HepG2 (cell line): ENCODE results near the gene PSMG3. TPM values are rescaled to one million over a fixed set of nuclear protein-coding genes. Genes with fewer than 3 reads are reported as not detected.

ENCODE experiments used
- GMEB1 ChIP-seq: sonication (generic); formaldehyde crosslinking; IDR thresholded peaks from 2 replicates; pipeline ENCODE4 v1.5.1; 2020; ENCODE audit warnings: missing genetic modification reagents, mild to moderate bottlenecking, borderline replicate concordance
- HNRNPLL ChIP-seq: fragments of 200-400 bp; formaldehyde crosslinking; IDR thresholded peaks from 2 replicates; pipeline ENCODE4 v1.6.1; 2017; ENCODE audit warnings: mild to moderate bottlenecking, low read depth, low read length; ENCODE audit not compliant: poor library complexity, severe bottlenecking
- KDM4B ChIP-seq: sonication (generic); formaldehyde crosslinking; IDR thresholded peaks from 2 replicates; pipeline ENCODE4 v1.4.0; 2020; ENCODE audit warnings: missing genetic modification reagents
- KLF12 ChIP-seq: sonication (generic); formaldehyde crosslinking; IDR thresholded peaks from 2 replicates; pipeline ENCODE4 v1.4.0; 2020; ENCODE audit warnings: missing genetic modification reagents, borderline replicate concordance
- NR3C1 ChIP-seq: sonication (generic); formaldehyde crosslinking; IDR thresholded peaks from 2 replicates; pipeline ENCODE4 v1.4.0; 2020; ENCODE audit warnings: missing genetic modification reagents
- POGZ ChIP-seq: sonication (generic); formaldehyde crosslinking; IDR thresholded peaks from 2 replicates; pipeline ENCODE4 v1.4.0; 2020; ENCODE audit warnings: mild to moderate bottlenecking, missing genetic modification reagents
- POLR2AphosphoS5 ChIP-seq: IDR thresholded peaks from 2 replicates; pipeline ENCODE4 v1.6.1; 2012; ENCODE audit warnings: low read depth, low read length
- SAP130 ChIP-seq: IDR thresholded peaks from 2 replicates; pipeline ENCODE4 v1.6.1; 2016; ENCODE audit warnings: low read depth
- SKI ChIP-seq: fragments of 450-650 bp; IDR thresholded peaks from one replicate; pipeline ENCODE4 v1.6.1; 2018; ENCODE audit warnings: mild to moderate bottlenecking; ENCODE audit not compliant: partially characterized antibody
- TP53 ChIP-seq: sonication (generic); formaldehyde crosslinking; conservative IDR thresholded peaks from 2 replicates; pipeline ENCODE4 v1.4.0; 2020; ENCODE audit warnings: missing genetic modification reagents
- ZNF350 ChIP-seq: sonication (generic); formaldehyde crosslinking; IDR thresholded peaks from 2 replicates; pipeline ENCODE4 v1.4.0; 2020; ENCODE audit warnings: mild to moderate bottlenecking, low read depth, missing genetic modification reagents, borderline replicate concordance
- ZNF367 ChIP-seq: sonication (generic); formaldehyde crosslinking; IDR thresholded peaks from 2 replicates; pipeline ENCODE4 v1.4.0; 2020; ENCODE audit warnings: missing genetic modification reagents, borderline replicate concordance
- ZNF501 ChIP-seq: sonication (generic); formaldehyde crosslinking; IDR thresholded peaks from 2 replicates; pipeline ENCODE4 v1.5.1; 2020; ENCODE audit warnings: mild to moderate bottlenecking, moderate library complexity, missing genetic modification reagents
- ZNF513 ChIP-seq: sonication (generic); formaldehyde crosslinking; conservative IDR thresholded peaks from 2 replicates; pipeline ENCODE4 v1.5.0; 2020; ENCODE audit warnings: missing genetic modification reagents
- ZNF564 ChIP-seq: sonication (generic); formaldehyde crosslinking; IDR thresholded peaks from 2 replicates; pipeline ENCODE4 v1.8.1; 2023; ENCODE audit warnings: mild to moderate bottlenecking, missing genetic modification reagents
- polyA plus RNA-seq, 8 experiments: library from polyadenylated mRNA; depleted of rRNA in 3 of 8; stranded (reverse) in 7 of 8; unstranded in 1 of 8; fragments of >200 nt; fragmentation: Illumina TruSeq in 4 of 8; extraction: Trizol in 4 of 8; gene quantifications; 2 replicates each; pipeline versions ENCODE4 v1.2.1 to v1.2.3, GENCODE V29; 2011 to 2016; ENCODE audit warnings: low read depth in 4 of 8, missing spikeins in 1 of 8, mixed read lengths in 1 of 8; ENCODE audit not compliant: insufficient read depth in 1 of 8
- total RNA-seq, 5 experiments: library from RNA; depleted of rRNA; stranded (reverse); fragments of >200 nt; fragmentation: Illumina TruSeq; extraction: Trizol; gene quantifications; 2 replicates each; pipeline ENCODE4 v1.2.3, GENCODE V29; 2016; ENCODE audit warnings: low read depth in 1 of 5
- TF ChIP-seq, protein P1 (sequence below): fragments of 450-650 bp; IDR thresholded peaks from 2 replicates; pipeline ENCODE4 v1.6.1; 2017; ENCODE audit warnings: mild to moderate bottlenecking
- TF ChIP-seq, protein P2 (sequence below): sonication (generic); formaldehyde crosslinking; IDR thresholded peaks from 2 replicates; pipeline ENCODE4 v1.5.1; 2020; ENCODE audit warnings: mild to moderate bottlenecking, missing genetic modification reagents, moderate library complexity
- TF ChIP-seq, protein P3 (sequence below): sonication (generic); formaldehyde crosslinking; conservative IDR thresholded peaks from 2 replicates; pipeline ENCODE4 v1.4.0; 2020; ENCODE audit warnings: missing genetic modification reagents
- TF ChIP-seq, protein P4 (sequence below): IDR thresholded peaks from 2 replicates; pipeline ENCODE4 v1.6.1; 2016; ENCODE audit warnings: missing genetic modification reagents, missing compliant biosample characterization

The PSMG3 gene
- total and polyA plus RNA-seq, 2 of the 13 experiments (the other 11 are each of a cell fraction or from before 2014, with no cell fraction given), result 29.6 to 48.4 TPM

- TF ChIP-seq TP53 (no peak), SKI (peak; percentile 29), KDM4B (CRISPR knock-in tag) (no peak), HNRNPLL (no peak), ZNF367 (CRISPR knock-in tag) (no peak), POGZ (CRISPR knock-in tag) (no peak), KLF12 (CRISPR knock-in tag) (no peak), ZNF513 (no peak), POLR2AphosphoS5 (peak; percentile 59), SAP130 (peak; percentile 96), ZNF564 (CRISPR knock-in tag) (no peak), ZNF350 (CRISPR knock-in tag) (0 out of 2 replicates have a peak, but pooled peaks have one; percentile 34), GMEB1 (CRISPR knock-in tag) (peak; percentile 44; the same call in 1 of the 2 replicates), NR3C1 (CRISPR knock-in tag) (no peak), ZNF501 (CRISPR knock-in tag) (peak; percentile 69)
- TF ChIP-seq, protein P1, sequence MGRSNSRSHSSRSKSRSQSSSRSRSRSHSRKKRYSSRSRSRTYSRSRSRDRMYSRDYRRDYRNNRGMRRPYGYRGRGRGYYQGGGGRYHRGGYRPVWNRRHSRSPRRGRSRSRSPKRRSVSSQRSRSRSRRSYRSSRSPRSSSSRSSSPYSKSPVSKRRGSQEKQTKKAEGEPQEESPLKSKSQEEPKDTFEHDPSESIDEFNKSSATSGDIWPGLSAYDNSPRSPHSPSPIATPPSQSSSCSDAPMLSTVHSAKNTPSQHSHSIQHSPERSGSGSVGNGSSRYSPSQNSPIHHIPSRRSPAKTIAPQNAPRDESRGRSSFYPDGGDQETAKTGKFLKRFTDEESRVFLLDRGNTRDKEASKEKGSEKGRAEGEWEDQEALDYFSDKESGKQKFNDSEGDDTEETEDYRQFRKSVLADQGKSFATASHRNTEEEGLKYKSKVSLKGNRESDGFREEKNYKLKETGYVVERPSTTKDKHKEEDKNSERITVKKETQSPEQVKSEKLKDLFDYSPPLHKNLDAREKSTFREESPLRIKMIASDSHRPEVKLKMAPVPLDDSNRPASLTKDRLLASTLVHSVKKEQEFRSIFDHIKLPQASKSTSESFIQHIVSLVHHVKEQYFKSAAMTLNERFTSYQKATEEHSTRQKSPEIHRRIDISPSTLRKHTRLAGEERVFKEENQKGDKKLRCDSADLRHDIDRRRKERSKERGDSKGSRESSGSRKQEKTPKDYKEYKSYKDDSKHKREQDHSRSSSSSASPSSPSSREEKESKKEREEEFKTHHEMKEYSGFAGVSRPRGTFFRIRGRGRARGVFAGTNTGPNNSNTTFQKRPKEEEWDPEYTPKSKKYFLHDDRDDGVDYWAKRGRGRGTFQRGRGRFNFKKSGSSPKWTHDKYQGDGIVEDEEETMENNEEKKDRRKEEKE, result no peak
- TF ChIP-seq, protein P2, sequence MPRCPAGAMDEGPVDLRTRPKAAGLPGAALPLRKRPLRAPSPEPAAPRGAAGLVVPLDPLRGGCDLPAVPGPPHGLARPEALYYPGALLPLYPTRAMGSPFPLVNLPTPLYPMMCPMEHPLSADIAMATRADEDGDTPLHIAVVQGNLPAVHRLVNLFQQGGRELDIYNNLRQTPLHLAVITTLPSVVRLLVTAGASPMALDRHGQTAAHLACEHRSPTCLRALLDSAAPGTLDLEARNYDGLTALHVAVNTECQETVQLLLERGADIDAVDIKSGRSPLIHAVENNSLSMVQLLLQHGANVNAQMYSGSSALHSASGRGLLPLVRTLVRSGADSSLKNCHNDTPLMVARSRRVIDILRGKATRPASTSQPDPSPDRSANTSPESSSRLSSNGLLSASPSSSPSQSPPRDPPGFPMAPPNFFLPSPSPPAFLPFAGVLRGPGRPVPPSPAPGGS (CRISPR knock-in tag), result no peak
- TF ChIP-seq, protein P3, sequence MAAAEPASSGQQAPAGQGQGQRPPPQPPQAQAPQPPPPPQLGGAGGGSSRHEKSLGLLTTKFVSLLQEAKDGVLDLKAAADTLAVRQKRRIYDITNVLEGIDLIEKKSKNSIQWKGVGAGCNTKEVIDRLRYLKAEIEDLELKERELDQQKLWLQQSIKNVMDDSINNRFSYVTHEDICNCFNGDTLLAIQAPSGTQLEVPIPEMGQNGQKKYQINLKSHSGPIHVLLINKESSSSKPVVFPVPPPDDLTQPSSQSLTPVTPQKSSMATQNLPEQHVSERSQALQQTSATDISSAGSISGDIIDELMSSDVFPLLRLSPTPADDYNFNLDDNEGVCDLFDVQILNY, result no peak
- TF ChIP-seq, protein P4, sequence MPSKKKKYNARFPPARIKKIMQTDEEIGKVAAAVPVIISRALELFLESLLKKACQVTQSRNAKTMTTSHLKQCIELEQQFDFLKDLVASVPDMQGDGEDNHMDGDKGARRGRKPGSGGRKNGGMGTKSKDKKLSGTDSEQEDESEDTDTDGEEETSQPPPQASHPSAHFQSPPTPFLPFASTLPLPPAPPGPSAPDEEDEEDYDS (CRISPR knock-in tag), result peak; percentile 45
These were observed 37.2 kb downstream of the PSMG3 start (continued) for GRCh38 chr7:1532456-1533254.
